ENCODE results near the gene YAP1.

GRCh38 chr11:102205805-102206204 is 95.6 kb downstream of the YAP1 start:
- no peak for TF ChIP-seq HDGF (IDR thresholded peaks at IDR 0.05; ENCODE audit: borderline replicate concordance)
- TF ChIP-seq FOXK2 (IDR thresholded peaks at IDR 0.05): no peak
- TF ChIP-seq FOXA1 (IDR thresholded peaks at IDR 0.05): no peak
- TF ChIP-seq ARNT (IDR thresholded peaks at IDR 0.05): no peak
- TF ChIP-seq LEF1 (IDR thresholded peaks at IDR 0.05; ENCODE audit: borderline replicate concordance): no peak
- TF ChIP-seq SUZ12 (IDR thresholded peaks at IDR 0.05): no peak
- TF ChIP-seq TARDBP (IDR thresholded peaks at IDR 0.05): no peak
- no peak for TF ChIP-seq NFRKB (IDR thresholded peaks at IDR 0.05)
- no peak for TF ChIP-seq SP1 (IDR thresholded peaks at IDR 0.05)
- no peak for TF ChIP-seq BHLHE40 (IDR thresholded peaks at IDR 0.05; ENCODE audit: borderline replicate concordance)
- TF ChIP-seq ELF4 (IDR thresholded peaks at IDR 0.05): no peak
- TF ChIP-seq ZNF384 (IDR thresholded peaks at IDR 0.05): no peak
- no peak for TF ChIP-seq FOXM1 (IDR thresholded peaks at IDR 0.05; ENCODE audit: borderline replicate concordance)
- TF ChIP-seq L3MBTL2 (conservative IDR thresholded peaks at IDR 0.05): no peak
